GM19025 (cell line): ENCODE measurements around the gene SLC39A8.
"Not testable (repeated sequence)": the region's sequence is repeated elsewhere in the genome, so short reads cannot be mapped to it uniquely, and the experiment has no call there.

Source experiments
- ATAC-seq: cut with Tn5 transposase; IDR thresholded peaks from one replicate; pipeline ENCODE4 v1.9.1; 2021; ENCODE audit warnings: mild to moderate bottlenecking, low read depth, moderate library complexity; ENCODE audit not compliant: unreplicated experiment

Gene SLC39A8

GRCh38 chr4:102308032-102308799 is 37.1 kb downstream of the SLC39A8 start:
- no peak for ATAC-seq

- no peak for ATAC-seq
Observed at GRCh38 chr4:102305666-102306065, 39.6 kb downstream of the SLC39A8 start.

GRCh38 chr4:102302762-102303161 is 42.5 kb downstream of the SLC39A8 start:
- ATAC-seq = no peak

- ATAC-seq = no peak
Observed at GRCh38 chr4:102301167-102301566, 44.1 kb downstream of the SLC39A8 start.

DNA sequence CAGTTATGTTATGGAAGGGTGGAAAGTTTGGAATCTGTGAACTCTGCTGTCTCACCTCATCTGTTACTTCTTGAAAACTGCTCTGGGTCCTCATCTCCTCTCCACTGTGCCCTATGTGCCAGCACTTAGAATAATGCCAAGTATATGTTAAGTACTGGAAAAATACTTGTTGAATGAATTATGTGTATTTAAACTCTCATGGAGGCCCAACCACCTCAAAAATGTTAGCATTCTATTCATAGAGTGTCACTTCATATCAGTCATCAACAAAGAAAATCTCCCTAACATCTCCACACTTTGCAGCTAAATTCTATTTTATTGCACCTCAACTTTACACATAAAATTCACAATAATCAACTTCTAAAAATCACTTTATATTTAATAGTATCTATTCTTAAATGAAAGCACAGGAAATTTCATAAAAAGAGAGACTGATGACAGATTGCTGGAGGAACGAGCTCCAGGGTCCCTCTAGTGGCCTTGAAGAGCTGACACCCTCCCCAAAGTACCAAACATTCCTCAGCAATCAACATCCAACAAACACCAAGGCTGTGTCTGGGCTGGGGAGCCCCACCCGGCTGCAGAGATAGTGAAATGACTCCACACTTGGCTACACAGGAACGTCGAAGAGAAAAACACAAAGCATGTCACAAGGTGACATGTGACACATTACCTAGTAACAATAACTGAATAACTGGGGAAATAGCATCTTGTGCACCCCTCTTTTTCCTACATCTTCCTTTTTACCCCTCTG is 45.8 kb downstream of the SLC39A8 start:
- peak; percentile 69 for ATAC-seq

GRCh38 chr4:102298716-102299115 is 46.6 kb downstream of the SLC39A8 start:
- no peak for ATAC-seq

- no peak for ATAC-seq
Observed at GRCh38 chr4:102295153-102295862, 50.0 kb downstream of the SLC39A8 start.

DNA sequence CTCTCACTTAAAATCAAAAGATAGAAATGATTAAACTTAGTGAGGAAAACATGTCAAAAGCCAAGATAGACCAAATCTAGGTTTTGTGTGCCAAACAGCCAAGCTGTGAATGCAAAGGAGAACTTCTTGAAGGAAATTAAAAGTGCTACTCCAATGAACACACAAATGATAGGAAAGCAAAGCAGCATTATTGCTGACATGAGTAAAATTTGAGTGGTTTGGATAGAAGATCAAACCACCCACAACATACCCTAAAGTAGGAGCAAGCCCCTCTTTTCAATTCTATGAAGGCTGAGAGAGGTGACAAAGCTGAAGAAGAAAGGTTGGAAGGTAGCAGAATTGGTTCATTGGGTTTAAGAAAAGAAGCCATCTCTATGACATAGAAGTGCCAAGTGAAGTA is 56.8 kb downstream of the SLC39A8 start:
- no peak for ATAC-seq

GRCh38 chr4:102285831-102286230 is 59.5 kb downstream of the SLC39A8 start:
- ATAC-seq = no peak

DNA sequence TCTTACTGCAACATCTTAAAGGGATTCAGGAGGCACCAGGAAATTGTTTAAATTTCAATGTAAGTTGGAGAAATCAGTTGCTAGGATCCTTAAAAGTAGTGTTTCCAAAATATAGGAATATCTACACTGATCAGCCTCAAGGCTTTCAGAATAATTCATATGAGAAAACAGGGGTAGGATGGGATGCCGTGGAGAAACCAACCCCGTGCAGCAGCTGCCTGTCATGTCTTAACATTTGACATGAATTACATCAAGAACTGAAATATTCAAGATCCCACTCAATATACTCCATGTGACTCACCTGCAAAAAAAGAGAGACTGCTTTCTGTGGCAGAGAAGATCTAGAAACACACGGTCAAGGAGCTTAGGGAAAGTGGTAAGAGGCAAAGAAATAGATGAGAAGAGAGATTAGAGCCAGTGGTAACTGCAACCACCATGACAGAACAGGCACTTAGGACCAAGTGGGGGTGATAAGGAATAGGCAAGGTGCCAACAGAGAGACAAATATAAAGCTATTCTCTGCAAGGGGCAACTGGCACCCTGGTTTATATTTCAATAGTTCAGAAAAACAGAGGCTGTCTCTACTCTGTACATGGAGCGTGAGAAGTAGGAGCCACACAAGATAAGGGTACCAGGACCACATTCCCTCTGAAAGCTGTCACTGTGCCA is 64.0 kb downstream of the SLC39A8 start:
- no peak for ATAC-seq

DNA sequence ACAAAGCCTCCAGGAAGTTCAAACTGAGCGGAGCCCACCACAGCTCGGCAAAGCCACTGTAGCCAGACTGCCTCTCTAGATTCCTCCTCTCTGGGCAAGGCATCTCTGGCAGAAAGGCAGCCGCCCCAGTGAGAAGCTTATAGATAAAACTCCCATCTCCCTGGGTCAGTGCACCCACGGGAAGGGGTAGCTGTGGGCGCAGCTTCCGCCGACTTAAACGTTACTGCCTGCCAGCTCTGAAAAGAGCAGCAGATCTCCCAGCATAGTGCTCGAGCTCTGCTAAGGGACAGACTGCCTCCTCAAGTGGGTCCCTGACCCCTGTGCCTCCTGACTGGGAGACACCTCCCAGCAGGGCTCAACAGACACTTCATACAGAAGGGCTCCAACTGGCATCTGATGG is 72.0 kb downstream of the SLC39A8 start:
- not testable (repeated sequence) for ATAC-seq

- ATAC-seq = no peak
Observed at GRCh38 chr4:102272318-102272717, 73.0 kb downstream of the SLC39A8 start.

DNA sequence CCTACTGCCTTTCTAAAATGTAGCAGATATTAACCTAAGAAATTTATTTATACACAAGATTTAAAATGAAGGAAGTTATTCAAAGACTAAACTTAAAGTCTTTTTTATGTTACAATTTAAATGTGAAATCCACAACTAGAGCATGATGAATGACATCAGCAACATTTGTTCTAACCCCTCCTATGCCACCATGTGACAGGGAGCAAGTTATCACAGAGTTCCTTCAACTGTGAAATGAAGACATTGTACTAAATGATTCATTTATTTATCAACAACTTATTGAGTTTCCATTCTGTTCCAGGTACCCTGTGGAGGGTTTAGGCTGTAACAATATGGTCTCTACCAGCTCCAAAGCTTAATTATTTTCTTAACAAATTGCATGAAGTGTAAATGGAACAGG is 76.9 kb downstream of the SLC39A8 start:
- no peak for ATAC-seq

DNA sequence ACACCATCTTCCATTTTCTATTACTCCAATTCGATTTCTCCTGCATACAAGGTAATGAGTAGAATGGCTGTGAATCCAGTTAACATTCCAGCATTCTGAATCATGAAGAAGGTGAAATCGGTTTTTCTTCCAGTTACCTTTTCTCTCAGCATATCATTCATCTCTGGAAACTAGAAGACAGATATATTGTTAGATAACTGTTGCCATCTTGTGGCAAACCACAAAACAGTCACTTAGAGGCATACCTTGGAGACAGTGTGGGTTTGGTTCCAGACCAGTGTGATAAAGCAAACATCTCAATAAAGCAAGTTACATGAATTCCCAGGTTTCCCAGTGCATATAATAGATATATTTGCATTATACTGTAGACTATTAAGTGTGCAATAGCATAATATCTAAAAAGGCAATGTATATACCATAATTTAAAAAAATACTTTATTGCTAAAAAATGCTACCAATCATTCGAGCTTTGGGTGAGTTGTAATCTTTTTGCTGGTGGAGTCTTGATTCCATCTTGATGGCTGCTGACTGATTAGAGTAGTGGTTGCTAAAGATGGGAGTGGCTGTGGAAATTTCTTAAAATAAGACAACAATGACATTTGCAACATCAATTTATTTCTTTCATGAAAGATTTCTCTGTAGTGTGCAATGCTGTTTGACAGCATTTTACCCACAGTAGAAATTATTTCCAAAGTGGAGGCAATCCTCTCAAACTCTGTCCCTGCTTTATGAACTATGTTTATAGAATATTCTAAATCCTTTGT is 82.1 kb downstream of the SLC39A8 start:
- peak; percentile 86 for ATAC-seq

DNA sequence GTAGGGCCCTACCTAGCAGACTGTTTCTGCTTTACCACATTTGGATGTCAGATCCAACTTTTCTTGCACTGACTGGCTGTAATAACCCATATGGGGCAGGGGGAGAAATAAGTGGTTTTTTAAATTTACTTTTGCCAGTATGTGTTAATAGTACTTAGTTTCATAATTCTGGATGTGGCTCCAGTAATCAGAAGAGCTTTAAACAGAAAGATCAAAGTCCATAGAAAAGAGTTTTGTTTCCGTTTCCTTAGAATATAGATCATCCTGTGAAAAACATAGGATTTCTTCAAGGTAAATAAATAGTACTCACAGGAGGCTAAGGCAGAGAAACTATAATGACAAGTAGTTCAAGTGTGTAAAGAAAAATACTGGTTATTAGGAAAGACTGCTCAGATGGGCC is 85.6 kb downstream of the SLC39A8 start:
- ATAC-seq = no peak

- ATAC-seq = no peak
Observed at GRCh38 chr4:102259081-102259480, 86.2 kb downstream of the SLC39A8 start.

DNA sequence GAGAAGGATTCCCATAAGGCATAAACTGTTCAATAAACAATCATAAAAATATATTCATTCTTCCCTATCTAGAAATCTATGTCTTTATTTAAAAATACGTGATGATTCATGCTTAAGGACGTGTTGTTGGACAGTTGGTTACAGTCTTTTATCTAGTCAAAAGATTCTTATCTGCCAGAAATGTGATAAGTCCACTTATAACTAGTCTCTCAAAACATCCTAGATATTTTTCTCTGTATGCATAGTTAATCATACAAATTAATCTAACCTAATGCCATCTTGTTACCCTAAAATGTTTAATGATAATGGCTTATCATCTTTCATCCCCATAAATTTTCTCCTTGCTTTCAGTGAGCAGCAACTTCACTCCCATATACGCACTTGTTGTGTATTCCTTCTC is 89.0 kb downstream of the SLC39A8 start:
- no peak for ATAC-seq

DNA sequence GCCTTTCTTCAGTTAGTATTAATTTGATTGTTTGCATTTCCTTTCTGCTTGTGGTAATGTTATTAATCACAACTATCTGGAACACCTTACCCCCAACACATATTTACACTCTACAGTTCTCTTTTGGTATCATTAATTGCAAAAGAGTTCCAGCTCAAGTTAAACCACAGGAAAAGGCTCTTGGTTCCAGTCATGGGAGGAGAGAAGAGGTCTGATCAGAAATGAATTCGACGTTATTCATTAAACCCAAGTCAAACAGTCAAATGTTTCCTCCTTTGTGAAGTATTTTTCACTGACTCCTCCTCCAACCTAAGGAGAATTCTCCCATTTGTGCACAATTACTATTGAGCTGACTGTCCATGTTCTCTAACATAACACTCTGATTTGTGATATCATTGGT is 91.4 kb downstream of the SLC39A8 start:
- no peak for ATAC-seq

- no peak for ATAC-seq
Observed at GRCh38 chr4:102252171-102252570, 93.1 kb downstream of the SLC39A8 start.

GRCh38 chr4:102250341-102250740 is 94.9 kb downstream of the SLC39A8 start:
- no peak for ATAC-seq
